Choroid plexus epithelial cell (primary cell): ENCODE results near the gene HES4.
A peak's percentile ranks its signal among the peaks of the same experiment; 100 is the strongest.

Experiments
- DNase-seq: peaks from one replicate; pipeline ENCODE4 v3.0.0-alpha.2; 2010; ENCODE audit warnings: low read depth
- H3K4me3 ChIP-seq: 2 replicates; pipeline ENCODE4 v1.5.1; 2011; ENCODE audit warnings: low read depth, mild to moderate bottlenecking, control low read depth, low read length, moderate library complexity
- TF ChIP-seq, protein P1 (sequence below): conservative IDR thresholded peaks from 2 replicates; pipeline ENCODE4 v1.5.1; 2011; ENCODE audit warnings: low read depth, mild to moderate bottlenecking, control low read depth, inconsistent platforms, low read length, moderate library complexity

Gene HES4

DNA sequence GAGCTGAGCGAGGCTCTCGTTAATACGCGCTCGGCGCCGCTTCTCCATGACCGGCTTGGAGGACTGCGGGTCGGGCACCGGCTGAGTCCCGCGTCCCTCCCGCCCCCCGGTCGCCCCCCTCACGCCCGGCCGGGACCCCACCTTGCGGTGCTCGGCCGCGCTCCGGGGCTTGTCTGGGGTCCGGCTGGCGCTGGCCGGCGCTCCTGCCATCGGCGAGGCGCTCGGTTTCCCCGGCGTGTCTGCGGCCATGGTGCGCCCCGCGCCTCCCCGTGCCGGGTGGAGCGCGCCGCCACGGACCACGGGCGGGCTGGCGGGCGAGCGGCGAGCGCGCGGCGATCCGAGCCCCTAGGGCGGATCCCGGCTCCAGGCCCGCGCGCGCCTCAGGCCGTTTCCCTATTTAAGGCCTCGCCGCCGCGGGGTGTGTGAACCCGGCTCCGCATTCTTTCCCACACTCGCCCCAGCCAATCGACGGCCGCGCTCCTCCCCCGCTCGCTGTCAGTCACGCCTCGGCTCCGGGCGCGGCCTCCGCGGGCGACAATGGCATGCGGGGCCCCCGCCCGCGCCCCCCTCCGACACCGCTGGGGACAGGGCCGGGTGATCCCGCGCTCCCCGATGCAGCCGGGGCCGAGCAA, at the start of gene HES4:
TSS of gene HES4 (minus strand) at position 373 of the 632 bp plus-strand sequence. CDS start at position 249, 124 bp downstream.
- peak within 1 kb of the TSS; percentile 69 for H3K4me3 ChIP-seq
- TF ChIP-seq, protein P1, sequence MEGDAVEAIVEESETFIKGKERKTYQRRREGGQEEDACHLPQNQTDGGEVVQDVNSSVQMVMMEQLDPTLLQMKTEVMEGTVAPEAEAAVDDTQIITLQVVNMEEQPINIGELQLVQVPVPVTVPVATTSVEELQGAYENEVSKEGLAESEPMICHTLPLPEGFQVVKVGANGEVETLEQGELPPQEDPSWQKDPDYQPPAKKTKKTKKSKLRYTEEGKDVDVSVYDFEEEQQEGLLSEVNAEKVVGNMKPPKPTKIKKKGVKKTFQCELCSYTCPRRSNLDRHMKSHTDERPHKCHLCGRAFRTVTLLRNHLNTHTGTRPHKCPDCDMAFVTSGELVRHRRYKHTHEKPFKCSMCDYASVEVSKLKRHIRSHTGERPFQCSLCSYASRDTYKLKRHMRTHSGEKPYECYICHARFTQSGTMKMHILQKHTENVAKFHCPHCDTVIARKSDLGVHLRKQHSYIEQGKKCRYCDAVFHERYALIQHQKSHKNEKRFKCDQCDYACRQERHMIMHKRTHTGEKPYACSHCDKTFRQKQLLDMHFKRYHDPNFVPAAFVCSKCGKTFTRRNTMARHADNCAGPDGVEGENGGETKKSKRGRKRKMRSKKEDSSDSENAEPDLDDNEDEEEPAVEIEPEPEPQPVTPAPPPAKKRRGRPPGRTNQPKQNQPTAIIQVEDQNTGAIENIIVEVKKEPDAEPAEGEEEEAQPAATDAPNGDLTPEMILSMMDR, result no peak
- DNase-seq, result peak; percentile 95

- H3K4me3 ChIP-seq, result no peak overlapping the region
- no peak for DNase-seq
- TF ChIP-seq, protein P1, result no peak
Measured at GRCh38 chr1:1048765-1049164, 48.9 kb upstream of the HES4 start.

- H3K4me3 ChIP-seq, result no peak overlapping the region
- TF ChIP-seq, protein P1, result no peak
- DNase-seq, result no peak
Measured at GRCh38 chr1:1047963-1048362, 48.1 kb upstream of the HES4 start.

- TF ChIP-seq, protein P1, result no peak
- no peak for DNase-seq
- H3K4me3 ChIP-seq, result no peak overlapping the region
Measured at GRCh38 chr1:1047407-1047806, 47.5 kb upstream of the HES4 start.

GRCh38 chr1:1046767-1047166, 46.9 kb upstream of the HES4 start:
- DNase-seq, result no peak
- TF ChIP-seq, protein P1, result no peak
- H3K4me3 ChIP-seq, result no peak overlapping the region

- DNase-seq, result no peak
- no peak overlapping the region for H3K4me3 ChIP-seq
- TF ChIP-seq, protein P1, result no peak
Measured at GRCh38 chr1:1046243-1046642, 46.3 kb upstream of the HES4 start.

DNA sequence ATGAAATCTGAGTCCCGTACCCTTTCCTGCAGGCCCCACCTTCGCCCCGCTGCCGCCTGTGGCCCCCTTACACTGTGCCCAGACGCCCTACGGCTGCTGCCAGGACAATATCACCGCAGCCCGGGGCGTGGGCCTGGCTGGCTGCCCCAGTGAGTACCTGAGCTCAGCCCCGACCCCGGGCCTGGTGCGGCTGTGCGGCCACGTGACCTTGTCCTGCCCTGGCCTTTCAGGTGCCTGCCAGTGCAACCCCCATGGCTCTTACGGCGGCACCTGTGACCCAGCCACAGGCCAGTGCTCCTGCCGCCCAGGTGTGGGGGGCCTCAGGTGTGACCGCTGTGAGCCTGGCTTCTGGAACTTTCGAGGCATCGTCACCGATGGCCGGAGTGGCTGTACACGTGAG, 45.2 kb upstream of the HES4 start:
- no peak overlapping the region for H3K4me3 ChIP-seq
- TF ChIP-seq, protein P1, result no peak
- DNase-seq, result no peak
